BLaER1 treated with 17β-estradiol and CSF1 and Interleukin-3, amounts not matched to agents 10 nM and 100 nM (cell line): ENCODE results near the gene ACKR1.

Experiments
- H3K27ac ChIP-seq, 11 experiments: shearing (Covaris generic); formaldehyde crosslinking; 2 replicates each; pipeline ENCODE4 v1.8.1; 2022
- H3K27me3 ChIP-seq, 11 experiments: shearing (Covaris generic); formaldehyde crosslinking; 2 replicates each; pipeline ENCODE4 v1.8.1; 2022
- H3K36me3 ChIP-seq, 11 experiments: shearing (Covaris generic); formaldehyde crosslinking; 2 replicates each; pipeline ENCODE4 v1.8.1; 2022
- H3K4me1 ChIP-seq, 10 experiments: shearing (Covaris generic); formaldehyde crosslinking; 2 replicates each; pipeline ENCODE4 v1.8.1; 2022
- H3K4me2 ChIP-seq, 11 experiments: shearing (Covaris generic); formaldehyde crosslinking; 2 replicates each; pipeline ENCODE4 v1.8.1; 2022
- H3K4me3 ChIP-seq, 10 experiments: shearing (Covaris generic); formaldehyde crosslinking; 2 replicates each; pipeline ENCODE4 v1.8.1; 2022
- H3K9ac ChIP-seq, 11 experiments: shearing (Covaris generic); formaldehyde crosslinking; 2 replicates each; pipeline ENCODE4 v1.8.1; 2022
- H3K9me3 ChIP-seq, 11 experiments: shearing (Covaris generic); formaldehyde crosslinking; replicated peaks in 1 of 11; 2 replicates each; pipeline ENCODE4 v1.8.1; 2022
- H4K20me1 ChIP-seq, 11 experiments: shearing (Covaris generic); formaldehyde crosslinking; 2 replicates each; pipeline ENCODE4 v1.8.1; 2022
- Cebpa-rat ChIP-seq, 11 experiments: shearing (Covaris generic); IDR thresholded peaks; 2 replicates each; pipeline ENCODE4 v1.8.1; 2022

ACKR1 gene

GRCh38 chr1:159211331-159212136 is 6.9 kb downstream of the ACKR1 start:
- H3K9me3 ChIP-seq: no peaks in the 10 kb centered on the region
- H3K4me2 ChIP-seq: peak overlapping the region in 2 of 11 experiments; percentile 23 to 40; a peak in 2 of 22 replicates
- no peaks in the 10 kb centered on the region for H3K27me3 ChIP-seq
- H3K9ac ChIP-seq: no peak overlapping the region
- H3K36me3 ChIP-seq: no peaks in the 10 kb centered on the region
- TF ChIP-seq Cebpa-rat (IDR thresholded peaks at IDR 0.05): no peak
- no peak overlapping the region for H3K4me3 ChIP-seq
- H3K4me1 ChIP-seq: no peaks in the 10 kb centered on the region; a peak in 1 of 20 replicates
- H4K20me1 ChIP-seq: no peaks in the 10 kb centered on the region
- no peak overlapping the region for H3K27ac ChIP-seq

DNA sequence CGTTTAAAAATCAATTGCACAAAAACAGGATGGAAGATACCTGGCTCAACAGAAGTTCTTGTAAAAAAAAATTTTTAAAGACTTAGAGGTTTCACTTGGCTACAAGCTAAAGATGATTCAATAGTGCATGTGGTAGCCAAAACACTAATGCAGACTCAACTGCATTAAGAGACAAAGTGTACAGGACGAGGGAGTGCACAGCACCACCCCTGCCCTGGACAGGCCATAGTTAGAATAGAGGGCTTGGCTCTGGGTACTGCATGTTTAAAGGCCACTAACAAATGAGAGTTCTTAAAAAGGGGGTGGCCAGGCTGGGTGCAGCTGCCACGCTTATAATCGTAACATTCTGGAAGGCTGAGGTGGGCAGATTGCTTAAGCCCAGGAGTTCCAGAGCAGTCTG is 7.9 kb downstream of the ACKR1 start:
- Histone ChIP-seq H3K4me3 (no peak overlapping the region), H3K27ac (no peak overlapping the region), H3K4me2 (no peak overlapping the region), H4K20me1 (no peaks in the 10 kb centered on the region), H3K9ac (no peak overlapping the region), H3K27me3 (no peaks in the 10 kb centered on the region), H3K4me1 (no peaks in the 10 kb centered on the region; a peak in 1 of 20 replicates), H3K36me3 (no peaks in the 10 kb centered on the region), H3K9me3 (no peaks in the 10 kb centered on the region)
- no peak for TF ChIP-seq Cebpa-rat (IDR thresholded peaks at IDR 0.05)

- TF ChIP-seq Cebpa-rat (IDR thresholded peaks at IDR 0.05): no peak
- no peak overlapping the region for H3K4me3 ChIP-seq
- no peaks in the 10 kb centered on the region; a peak in 1 of 20 replicates for H3K4me1 ChIP-seq
- H3K9me3 ChIP-seq: no peaks in the 10 kb centered on the region
- H3K27me3 ChIP-seq: no peaks in the 10 kb centered on the region
- no peaks in the 10 kb centered on the region for H3K36me3 ChIP-seq
- no peak overlapping the region for H3K9ac ChIP-seq
- H3K27ac ChIP-seq: no peak overlapping the region
- H3K4me2 ChIP-seq: no peak overlapping the region
- H4K20me1 ChIP-seq: no peaks in the 10 kb centered on the region
Measured at GRCh38 chr1:159214149-159214760, 9.6 kb downstream of the ACKR1 start.

- Histone ChIP-seq H4K20me1 (no peaks in the 10 kb centered on the region), H3K36me3 (no peaks in the 10 kb centered on the region), H3K4me2 (no peak overlapping the region), H3K9ac (no peak overlapping the region), H3K4me1 (no peaks in the 10 kb centered on the region), H3K27ac (no peak overlapping the region), H3K4me3 (no peak overlapping the region), H3K27me3 (no peaks in the 10 kb centered on the region), H3K9me3 (no peaks in the 10 kb centered on the region)
- TF ChIP-seq Cebpa-rat (IDR thresholded peaks at IDR 0.05): no peak
Measured at GRCh38 chr1:159218649-159219636, 14.3 kb downstream of the ACKR1 start.

- Histone ChIP-seq H3K9me3 (no peaks in the 10 kb centered on the region), H3K4me2 (no peak overlapping the region), H3K4me3 (no peak overlapping the region), H3K27ac (no peak overlapping the region), H3K9ac (no peak overlapping the region), H3K27me3 (no peaks in the 10 kb centered on the region), H4K20me1 (no peaks in the 10 kb centered on the region), H3K36me3 (no peaks in the 10 kb centered on the region), H3K4me1 (no peaks in the 10 kb centered on the region)
- TF ChIP-seq Cebpa-rat (IDR thresholded peaks at IDR 0.05): peak in 8 of 11 experiments; percentile 28 to 89 (median 63); a peak in 10 of 22 replicates
Measured at GRCh38 chr1:159222075-159222865, 17.6 kb downstream of the ACKR1 start.

GRCh38 chr1:159223004-159223403 is 18.3 kb downstream of the ACKR1 start:
- no peaks in the 10 kb centered on the region for H3K4me1 ChIP-seq
- no peak for TF ChIP-seq Cebpa-rat (IDR thresholded peaks at IDR 0.05)
- no peaks in the 10 kb centered on the region for H4K20me1 ChIP-seq
- no peaks in the 10 kb centered on the region for H3K9me3 ChIP-seq
- no peaks in the 10 kb centered on the region for H3K27me3 ChIP-seq
- H3K9ac ChIP-seq: no peak overlapping the region
- no peak overlapping the region for H3K27ac ChIP-seq
- no peak overlapping the region for H3K4me2 ChIP-seq
- no peaks in the 10 kb centered on the region for H3K36me3 ChIP-seq
- H3K4me3 ChIP-seq: no peak overlapping the region

DNA sequence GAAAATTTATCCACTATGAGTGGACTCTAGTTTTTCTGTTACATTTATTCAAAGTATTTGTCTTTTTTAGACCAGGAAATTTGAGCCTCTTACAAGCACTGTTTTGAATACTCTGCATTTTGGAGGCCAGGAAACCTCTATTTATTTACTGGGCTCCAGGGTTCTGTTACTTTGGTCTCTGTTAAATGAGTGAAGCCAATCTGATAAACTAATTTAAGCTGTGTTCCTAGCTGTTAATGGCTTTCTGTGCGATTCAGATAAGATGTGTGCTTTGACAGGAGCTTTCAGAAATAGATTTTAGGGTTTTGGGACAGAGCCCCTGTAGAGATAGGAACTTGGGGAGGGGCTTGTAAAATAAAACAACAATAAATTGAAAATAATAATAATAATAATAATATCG is 23.9 kb downstream of the ACKR1 start:
- H3K9me3 ChIP-seq: no peaks in the 10 kb centered on the region
- no peaks in the 10 kb centered on the region for H4K20me1 ChIP-seq
- no peak overlapping the region for H3K9ac ChIP-seq
- no peak overlapping the region for H3K4me3 ChIP-seq
- H3K4me1 ChIP-seq: no peaks in the 10 kb centered on the region
- TF ChIP-seq Cebpa-rat (IDR thresholded peaks at IDR 0.05): no peak
- H3K27ac ChIP-seq: no peak overlapping the region
- H3K27me3 ChIP-seq: no peaks in the 10 kb centered on the region
- H3K36me3 ChIP-seq: no peaks in the 10 kb centered on the region
- H3K4me2 ChIP-seq: no peak overlapping the region

DNA sequence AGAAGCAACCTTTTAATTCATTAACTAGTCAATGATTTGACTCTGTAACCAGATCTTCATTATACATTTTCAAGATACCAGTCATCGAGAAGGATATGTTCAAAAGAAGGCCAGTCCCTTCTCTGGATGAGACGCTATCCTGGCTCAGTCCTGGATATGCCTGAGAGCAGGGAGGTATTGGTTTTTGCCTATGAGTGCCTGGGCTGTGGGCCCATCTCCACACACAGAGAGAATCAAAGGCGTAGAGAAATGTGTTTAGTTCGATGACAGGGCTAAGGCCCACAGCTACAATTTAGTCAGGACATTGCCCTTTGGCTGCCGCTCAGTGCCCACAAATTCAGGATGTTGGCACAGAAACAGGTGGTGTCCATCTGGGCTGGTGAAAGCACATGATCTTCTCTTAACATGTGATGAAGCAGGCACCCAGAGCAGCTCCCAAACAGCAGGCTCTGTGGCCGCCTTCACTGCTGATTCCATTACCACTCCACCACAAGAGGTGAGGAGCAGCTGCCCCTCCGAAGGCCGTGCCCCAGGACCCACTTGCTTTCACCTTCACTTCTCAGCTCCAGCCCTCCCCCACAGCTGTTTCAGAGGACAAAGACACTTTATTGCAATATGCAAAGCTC is 24.7 kb downstream of the ACKR1 start:
- no peaks in the 10 kb centered on the region for H3K9me3 ChIP-seq
- H3K4me1 ChIP-seq: no peaks in the 10 kb centered on the region
- no peaks in the 10 kb centered on the region for H4K20me1 ChIP-seq
- H3K4me2 ChIP-seq: no peak overlapping the region
- H3K27ac ChIP-seq: no peak overlapping the region
- no peak for TF ChIP-seq Cebpa-rat (IDR thresholded peaks at IDR 0.05)
- H3K36me3 ChIP-seq: no peaks in the 10 kb centered on the region
- H3K9ac ChIP-seq: no peak overlapping the region
- no peak overlapping the region for H3K4me3 ChIP-seq
- no peaks in the 10 kb centered on the region for H3K27me3 ChIP-seq
